Astrocyte of the cerebellum (primary cell): Measurements from ENCODE around the gene EPN1.
A peak's percentile ranks its signal among the peaks of the same experiment; 100 is the strongest.

ENCODE experiments used
- DNase-seq: peaks from one replicate; pipeline ENCODE4 v3.0.0-alpha.2; 2011; ENCODE audit warnings: low read depth
- H3K4me3 ChIP-seq: 2 replicates; pipeline ENCODE4 v1.5.1; 2011; ENCODE audit warnings: mild to moderate bottlenecking, low read depth, low read length, moderate library complexity
- CTCF ChIP-seq: IDR thresholded peaks from 2 replicates; pipeline ENCODE4 v1.5.1; 2012; ENCODE audit warnings: low read length, low read depth, moderate library complexity, mild to moderate bottlenecking; ENCODE audit errors: missing control alignments
- in situ Hi-C: cut with HindIII; loops from 2 replicates; pipeline ENCODE4 v1.10.0; 2017; ENCODE audit warnings: low sequenced_read_pairs

EPN1 gene

GRCh38 chr19:55636723-55637122, 38.3 kb upstream of the EPN1 start:
- in situ Hi-C loops = no loop called here
- no peak for TF ChIP-seq CTCF
- H3K4me3 ChIP-seq = no peak overlapping the region
- no peak for DNase-seq

- H3K4me3 ChIP-seq = no peak overlapping the region
- no peak for DNase-seq
- in situ Hi-C loops = no loop called here
- no peak for TF ChIP-seq CTCF
Measured at GRCh38 chr19:55637534-55637933, 37.5 kb upstream of the EPN1 start.

- DNase-seq = no peak
- in situ Hi-C loops = no loop called here
- peak; percentile 47 for TF ChIP-seq CTCF
- H3K4me3 ChIP-seq = no peak overlapping the region
Measured at GRCh38 chr19:55638864-55639359, 36.1 kb upstream of the EPN1 start.

GRCh38 chr19:55640043-55640576, 34.9 kb upstream of the EPN1 start:
- DNase-seq = no peak
- in situ Hi-C loops = no loop called here
- peak overlapping the region; percentile 82 for H3K4me3 ChIP-seq
- TF ChIP-seq CTCF = peak; percentile 47

GRCh38 chr19:55640577-55641425, 34.2 kb upstream of the EPN1 start, which contains the start of gene ZNF580:
Gene ZNF580, plus strand, starts transcription at chr19:55641002. Its CDS starts 1,507 bp downstream, at chr19:55642509.
- DNase-seq = no peak
- TF ChIP-seq CTCF = no peak
- in situ Hi-C loops = no loop called here
- H3K4me3 ChIP-seq = peak within 1 kb of the TSS; percentile 82

GRCh38 chr19:55641426-55642152, 33.4 kb upstream of the EPN1 start:
- DNase-seq = no peak
- peak overlapping the region; percentile 82 for H3K4me3 ChIP-seq
- TF ChIP-seq CTCF = no peak
- in situ Hi-C loops = no loop called here
